Activated T-cell treated with anti-CD3 and anti-CD28 coated beads for 1 hour (primary cell): ENCODE data around the gene KCNG2.

Experiments used
- DNase-seq: peaks from one replicate; pipeline ENCODE4 v3.0.0-alpha.2; 2020; ENCODE audit warnings: low read depth

Gene KCNG2

DNA sequence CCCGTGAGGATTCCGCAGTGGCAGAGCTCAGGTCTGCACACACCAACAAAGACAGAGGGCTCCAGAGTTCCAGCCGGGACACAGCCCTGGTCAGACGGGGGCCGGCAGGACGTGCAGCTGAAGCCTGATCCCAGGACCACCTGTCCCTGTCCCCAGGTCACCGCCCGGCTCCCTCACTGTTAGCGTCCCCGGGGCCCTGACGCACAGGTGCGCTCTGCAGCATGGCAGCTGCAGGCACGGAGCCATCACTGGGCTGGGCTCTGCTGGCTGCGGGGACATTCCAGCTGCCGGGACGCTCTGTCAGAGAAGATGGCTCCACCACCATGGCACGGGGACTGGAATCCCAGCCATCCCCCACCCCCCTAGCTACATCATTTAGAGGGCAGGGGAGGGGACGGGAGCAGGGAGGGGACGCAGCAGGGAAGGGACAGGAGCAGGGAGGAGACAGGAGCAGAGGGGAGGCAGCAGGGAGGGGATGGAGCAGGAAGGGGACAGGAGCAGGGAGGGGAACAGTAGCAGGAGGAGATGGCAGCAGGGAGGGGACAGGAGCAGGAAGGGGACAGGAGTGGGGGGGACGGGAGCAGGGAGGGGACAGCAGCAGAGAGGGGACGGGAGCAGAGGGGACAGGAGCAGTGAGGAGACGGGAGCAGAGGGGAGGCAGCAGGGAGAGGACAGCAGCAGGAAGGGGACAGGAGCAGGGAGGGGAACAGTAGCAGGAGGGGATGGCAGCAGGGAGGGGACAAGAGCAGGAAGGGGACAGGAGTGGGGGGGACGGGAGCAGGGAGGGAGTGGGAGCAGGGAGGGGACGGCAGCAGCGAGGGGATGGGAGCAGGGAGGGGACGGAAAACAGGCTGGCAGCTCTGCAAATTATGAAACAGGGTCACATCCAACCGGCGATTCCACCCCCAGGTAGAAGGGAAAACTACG is 113.9 kb downstream of the KCNG2 start:
- no peak for DNase-seq

DNA sequence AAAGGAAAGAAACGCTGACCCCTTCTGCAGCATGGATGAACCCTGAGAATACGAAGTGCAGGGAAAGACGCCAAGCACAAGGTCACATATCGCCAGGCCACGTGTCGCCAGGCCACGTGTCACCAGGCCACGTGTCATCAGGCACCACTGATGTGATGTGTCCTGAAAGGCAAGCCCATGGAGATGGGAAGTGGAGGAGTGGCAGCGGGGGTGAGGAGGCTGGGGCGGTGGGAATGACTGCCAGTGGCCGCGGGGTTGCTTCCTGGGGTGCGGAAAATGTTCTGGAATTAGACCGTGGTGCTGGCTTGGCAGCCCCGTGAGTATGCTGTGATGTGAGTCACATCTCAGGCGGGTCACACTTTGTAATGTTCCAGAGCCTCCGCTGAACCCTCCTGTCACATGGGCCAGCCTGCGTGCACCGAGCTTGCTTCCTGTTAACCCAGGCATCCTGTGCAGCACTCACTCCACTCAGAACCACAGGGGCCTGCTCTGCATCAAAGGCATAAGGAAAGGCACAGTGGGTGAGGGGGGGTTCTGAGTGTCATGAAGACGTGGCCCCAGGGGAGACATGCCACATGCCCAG is 114.8 kb downstream of the KCNG2 start:
- peak; percentile 28 for DNase-seq

DNA sequence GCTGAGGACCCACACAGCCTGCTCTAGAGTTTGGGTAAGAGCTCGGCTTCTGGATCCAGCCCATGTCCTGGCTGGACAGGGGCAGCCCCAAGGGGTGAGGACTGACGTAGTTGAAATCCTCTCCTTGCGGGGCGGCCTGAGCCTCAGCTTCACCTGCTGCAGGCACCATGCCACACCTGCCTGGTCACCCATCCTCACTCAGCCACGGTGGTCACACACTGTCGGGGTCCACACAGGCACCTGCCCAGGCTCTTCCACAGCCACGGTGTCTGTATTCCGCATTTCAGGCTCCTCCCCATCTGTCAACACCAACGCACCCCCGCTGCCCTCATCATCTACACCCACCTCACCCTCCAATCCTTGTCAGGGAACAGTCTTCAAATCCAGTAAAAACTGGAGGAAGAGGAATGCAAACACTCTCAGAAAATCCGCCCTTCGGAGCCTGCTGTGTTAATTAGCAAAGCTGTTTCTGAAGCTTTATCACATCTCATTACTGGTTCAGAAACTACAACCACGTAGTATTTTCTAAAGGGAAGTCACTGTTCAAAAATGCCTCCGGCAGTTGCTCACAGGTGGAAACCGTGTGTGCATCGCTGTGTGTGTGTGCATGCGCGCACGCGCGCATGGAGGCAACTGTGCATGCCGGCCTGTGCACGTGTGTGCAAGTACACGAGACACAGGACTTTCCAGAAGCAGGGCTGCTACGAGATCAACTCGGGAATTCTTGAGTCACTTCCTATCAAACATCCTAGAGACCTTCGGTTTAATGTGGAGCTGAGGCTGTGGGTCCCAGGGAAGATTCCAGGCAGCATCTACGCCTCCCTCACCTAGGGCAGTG is 115.5 kb downstream of the KCNG2 start:
- DNase-seq, result no peak

DNA sequence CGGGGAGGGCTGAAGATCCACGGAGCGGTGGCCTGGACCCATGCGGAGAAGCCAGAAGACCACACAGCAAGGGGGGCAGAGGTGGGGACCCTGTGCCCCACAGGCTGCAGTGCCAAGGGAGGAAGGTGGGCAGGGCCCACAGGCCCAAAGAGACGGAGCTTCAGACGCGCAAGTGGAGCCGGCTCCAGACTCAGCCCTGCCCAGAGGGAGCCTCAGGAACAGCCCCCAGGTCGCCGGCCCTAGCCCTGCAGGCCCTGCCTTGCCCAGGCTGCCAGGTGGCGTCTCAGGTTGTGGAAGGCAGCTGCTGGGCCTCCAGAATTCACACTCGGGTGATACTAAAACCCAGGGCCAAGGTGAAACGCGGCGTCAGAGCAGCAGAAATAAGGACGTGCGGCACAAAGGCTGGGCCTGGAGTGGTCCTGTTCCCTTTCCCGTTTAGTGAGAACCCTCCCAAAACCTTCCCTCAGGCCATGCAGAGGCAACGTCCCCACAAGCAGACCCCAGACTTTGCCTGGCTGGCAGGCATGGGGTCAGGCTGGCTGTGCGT is 116.9 kb downstream of the KCNG2 start:
- DNase-seq, result no peak

DNA sequence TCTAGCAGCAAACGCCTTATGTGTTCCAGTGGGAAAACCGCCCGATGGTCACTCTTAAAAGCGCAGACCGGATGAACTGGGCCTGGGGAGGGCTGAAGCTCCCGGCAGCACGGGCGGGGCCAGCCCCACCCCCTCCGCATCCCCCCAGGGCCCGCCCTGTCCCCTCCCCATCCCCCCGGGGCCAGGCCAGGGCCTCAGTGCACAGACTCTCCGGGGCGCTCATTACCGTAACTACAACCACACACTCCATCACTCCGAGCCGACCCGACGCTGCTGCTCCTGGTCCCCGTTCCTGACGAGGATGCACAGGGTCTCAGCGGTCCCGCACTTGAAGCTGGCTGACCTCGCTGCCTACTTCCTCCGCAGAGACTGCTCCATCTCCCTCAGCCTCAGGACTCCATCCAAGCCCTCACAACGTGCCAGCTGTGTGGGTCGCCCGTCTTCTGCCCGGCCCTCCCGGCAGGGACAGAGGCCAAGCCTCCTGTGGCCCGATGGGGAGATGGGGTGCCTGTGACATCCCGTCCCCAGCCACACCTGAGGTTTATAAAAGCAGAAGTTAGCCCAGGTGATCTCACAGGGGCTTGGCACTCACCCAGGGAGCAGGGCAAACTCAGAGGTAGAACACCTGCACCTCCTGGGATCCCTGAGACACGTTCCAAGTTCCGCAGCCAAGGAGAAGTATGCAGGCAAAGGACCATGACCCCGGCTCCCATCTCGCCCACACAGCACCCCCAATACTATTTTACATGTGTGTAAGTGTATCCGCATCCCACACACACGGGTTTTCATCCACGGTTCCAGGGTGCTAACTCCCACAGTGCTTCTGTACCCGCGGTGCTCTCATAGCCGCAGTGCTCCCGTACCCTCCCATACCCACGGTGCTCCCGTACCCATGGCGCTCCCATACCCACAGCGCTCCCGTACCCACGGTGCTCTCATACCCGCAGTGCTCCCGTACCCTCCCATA is 117.7 kb downstream of the KCNG2 start:
- DNase-seq, result no peak

DNA sequence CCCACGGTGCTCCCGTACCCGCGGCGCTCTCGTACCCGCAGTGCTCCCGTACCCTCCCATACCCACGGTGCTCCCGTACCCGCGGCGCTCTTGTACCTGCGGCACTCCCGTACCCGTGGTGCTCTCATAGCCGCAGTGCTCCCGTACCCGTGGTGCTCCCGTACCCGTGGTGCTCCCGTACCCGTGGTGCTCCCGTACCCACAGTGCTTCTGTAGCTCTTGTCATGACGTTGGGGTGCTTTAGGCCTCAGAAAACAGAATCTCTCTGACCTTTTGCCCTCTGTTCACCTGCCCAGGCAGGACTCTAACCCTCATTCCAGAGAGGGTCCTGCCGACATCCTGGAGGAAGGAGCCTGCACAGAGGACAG is 118.4 kb downstream of the KCNG2 start:
- DNase-seq, result no peak

DNA sequence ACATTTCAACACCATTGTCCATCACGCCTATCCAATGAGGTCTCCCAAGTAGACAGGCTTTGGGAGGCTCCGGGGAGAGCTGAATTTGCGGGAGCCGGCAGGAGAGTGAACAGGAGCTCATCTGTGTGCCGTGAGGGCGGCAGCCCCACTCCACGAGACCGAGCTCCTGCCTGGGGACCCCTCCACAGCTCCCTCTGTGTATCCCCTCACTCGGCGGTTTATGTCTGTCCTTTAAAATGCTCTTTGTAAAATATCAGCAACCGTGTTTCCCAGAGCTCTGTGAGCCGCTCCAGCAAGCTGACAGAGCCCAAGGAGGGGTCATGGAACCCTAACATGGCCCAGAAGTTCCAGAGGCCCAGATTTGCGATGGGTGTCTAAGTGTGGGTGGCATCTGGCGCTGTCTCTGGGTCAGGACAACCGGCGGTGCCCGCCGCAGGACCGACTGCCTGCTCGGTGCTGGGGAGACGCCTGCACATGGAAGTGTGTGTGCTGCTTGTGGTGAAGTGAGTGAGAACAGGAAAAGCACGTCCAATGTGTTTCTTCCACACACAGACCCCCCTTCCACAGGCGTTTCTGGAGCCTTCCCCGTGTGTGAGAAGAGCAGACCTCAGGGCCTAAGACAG is 118.9 kb downstream of the KCNG2 start:
- no peak for DNase-seq

DNA sequence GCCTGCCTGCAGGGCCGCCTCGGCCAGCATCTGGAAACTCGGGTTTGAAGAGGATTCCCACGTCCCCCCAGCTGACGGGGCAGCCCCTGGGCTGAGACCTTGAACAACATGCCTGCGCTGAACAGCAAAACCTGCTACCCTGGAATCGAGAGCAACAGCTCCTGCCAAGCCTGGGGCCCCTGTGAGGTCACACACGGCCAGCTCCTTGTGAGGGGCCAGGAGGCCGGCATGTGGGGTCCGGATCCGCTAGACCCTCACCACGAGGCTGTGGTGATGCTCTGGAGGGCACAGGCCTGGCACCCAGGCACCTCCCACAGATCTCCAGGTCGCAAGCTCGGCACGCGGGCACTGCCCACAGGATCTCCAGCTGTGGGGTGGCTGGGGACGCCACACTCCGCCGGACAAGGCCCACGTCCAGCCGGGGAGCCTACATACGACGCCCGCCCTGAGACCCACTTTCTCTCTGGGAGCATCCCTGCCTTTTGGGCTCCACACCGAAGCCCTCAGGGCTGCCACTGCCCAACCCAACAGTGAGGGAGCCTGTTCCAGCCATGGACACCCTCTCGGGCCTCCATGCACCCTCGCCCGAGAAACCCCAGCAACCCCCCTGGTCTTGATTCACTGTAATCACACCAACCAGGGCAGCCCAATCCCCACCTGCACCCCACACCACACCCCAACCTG is 119.6 kb downstream of the KCNG2 start:
- DNase-seq, result no peak

DNA sequence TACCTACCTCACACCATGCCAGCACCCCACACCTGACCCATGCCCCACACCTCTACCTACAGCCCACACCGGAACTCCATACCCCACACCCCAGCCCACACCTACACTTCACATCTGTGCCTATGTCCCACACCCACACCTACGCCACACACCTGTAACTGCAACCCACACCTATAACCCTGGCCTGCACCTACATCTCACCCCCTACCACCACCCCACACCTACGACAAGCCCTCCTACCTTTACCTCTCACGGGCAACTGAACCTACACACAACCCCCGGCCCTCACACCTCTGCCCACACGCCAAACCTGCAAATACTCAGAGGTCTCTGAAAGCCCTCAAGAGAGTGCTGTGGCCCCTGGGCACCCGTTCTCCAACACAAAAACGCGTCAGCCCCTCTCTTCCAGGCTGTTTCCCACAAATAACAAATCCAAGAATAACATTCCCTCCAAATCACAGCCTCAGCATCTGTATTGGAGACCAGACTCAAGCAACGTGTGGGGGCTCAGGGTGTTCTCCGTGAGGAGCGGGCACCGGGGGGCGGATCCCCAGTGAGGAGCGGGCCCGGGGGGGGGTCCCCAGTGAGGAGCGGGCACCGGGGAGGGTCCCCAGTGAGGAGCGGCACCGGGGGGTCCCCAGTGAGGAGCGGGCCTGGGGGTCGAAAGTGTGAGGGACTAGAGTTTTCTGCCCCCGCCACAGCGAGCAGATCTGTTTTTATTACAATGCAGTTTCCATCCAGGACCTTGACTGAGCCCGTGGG is 120.3 kb downstream of the KCNG2 start:
- DNase-seq, result no peak

DNA sequence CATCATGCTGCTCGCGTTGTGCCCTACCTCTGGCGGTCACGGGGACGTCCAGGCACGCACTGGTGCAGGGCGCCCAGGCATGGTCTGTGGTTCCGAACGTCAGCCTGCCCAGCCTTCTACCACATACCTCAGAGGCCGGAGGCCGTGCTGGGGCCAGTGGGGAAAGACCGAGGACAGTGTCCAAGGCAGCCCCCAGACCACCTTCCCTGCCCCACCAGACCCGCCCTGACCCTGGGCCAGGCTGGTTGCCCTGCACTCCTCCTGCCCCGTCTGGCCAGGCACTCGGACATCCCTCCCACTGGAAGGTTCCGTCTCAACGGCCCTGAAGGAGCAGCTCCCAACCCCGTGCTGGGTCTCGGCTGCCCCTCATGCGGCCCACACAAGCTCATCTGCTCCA is 120.9 kb downstream of the KCNG2 start:
- DNase-seq, result no peak

DNA sequence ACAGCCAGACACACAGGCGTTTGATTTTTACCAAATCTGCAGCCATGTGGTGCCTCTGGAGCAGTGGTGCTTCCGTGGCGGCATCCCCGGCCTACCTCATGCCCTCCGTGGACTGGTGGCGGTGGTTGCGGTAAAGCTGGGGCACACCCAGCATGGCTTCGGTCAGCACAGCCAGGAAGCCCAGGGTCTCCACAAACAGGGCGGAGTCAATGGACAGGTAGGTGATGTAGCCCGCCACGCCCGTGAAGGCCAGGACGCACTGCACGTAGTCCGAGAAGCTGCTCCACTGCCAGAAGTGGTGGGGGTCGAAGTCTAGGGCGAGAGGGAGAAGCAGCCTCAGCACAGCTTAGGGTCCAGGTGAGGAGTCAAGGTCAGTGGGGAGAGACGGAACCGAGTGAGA is 121.4 kb downstream of the KCNG2 start:
- DNase-seq, result no peak

DNA sequence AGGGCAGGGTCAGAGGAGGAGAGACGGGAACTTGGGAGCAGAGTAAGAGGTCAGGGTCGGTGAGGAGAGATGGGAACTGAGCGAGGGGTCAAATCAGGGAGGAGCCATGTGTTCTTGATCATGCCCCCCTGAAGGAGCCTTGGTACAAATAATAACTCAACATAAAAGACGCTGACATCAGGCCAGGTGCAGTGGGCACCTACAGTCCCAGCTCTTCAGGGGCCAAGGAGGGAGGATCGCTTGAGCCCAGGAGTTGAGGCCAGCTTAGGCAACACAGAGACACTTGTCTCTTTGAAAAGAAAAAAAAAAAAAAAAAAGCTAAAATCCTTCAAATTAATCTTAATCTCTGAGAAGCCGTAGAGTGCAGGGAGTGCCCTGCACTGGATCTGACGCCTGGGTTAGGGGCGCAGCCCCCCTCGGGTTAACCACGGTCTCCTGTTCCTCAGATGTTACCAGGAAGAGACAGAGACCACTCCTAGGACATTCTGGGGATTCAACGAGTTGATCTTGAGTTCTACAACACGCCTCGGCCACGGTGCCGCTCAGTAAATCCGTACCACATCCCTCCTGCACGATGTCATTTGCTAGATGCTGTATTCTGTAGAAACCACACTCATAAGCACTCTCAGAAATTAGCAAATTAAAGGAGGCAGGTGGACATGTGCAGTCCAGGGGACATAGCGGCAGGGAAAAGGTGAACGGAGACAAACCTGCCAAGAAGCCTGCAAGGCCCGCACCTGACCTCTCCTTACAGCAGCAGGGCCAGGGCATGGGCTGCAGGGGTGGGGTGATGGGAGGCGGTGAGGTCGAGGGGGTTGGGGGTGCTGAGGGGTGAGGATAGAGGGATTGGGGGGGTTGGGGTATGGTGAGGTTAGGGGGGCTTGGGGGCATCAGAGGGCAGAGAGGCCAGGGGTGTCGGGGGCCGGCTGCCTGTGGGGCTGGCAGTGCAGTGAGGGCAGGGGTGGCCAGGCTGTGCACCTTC is 124.5 kb downstream of the KCNG2 start:
- no peak for DNase-seq

DNA sequence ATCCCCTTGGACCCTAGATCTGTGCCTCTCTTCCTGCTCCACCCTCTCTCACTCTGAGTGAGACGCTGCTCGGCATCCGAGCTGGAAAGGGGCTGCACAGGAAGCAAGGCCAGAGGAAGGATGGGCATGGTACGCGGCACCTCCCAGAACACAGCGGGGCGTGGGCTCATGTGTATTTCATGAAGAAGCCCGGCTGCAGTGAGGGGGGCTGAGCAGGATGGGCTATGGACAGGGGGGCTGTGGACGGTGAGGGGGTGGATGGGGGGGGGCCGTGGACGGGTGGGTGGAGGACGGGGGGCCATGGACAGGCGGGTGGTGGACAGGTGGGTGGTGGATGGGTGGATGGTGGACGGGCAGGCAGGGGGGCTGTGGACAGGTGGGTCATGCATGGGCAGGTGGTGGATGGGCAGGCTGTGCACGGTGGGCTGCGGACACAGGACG is 125.3 kb downstream of the KCNG2 start:
- no peak for DNase-seq

DNA sequence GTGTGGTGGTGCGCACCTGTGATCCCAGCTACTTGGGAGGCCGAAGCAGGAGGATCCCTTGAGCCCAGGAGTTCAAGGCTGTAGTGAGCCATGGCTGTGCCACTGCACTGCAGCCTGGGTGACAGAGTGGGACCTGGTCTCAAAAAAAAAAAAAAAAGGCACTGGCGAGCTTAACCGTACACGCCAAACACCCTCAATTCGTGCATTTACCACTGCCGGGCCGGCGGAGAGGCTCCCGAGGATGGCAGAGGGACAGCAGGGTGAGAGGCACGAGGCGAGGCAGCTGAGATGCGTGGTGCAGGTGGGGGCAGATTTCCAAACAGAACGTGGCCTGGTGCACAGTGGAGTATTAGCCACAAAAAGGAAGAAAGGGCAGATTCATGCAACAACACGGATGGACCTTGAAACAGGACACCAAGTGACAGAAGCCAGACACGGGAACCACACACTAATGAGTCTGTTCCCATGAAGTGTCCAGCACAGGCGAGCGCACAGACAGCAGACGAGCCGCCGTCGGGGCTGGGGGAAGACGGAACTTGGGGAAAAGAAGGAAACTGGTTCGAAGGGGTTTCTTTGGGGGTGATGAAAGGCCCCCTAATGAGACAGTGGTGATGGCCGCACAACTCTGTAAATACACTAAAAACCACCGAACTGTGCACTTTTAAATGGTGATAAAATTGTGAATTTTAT is 126.3 kb downstream of the KCNG2 start:
- no peak for DNase-seq

DNA sequence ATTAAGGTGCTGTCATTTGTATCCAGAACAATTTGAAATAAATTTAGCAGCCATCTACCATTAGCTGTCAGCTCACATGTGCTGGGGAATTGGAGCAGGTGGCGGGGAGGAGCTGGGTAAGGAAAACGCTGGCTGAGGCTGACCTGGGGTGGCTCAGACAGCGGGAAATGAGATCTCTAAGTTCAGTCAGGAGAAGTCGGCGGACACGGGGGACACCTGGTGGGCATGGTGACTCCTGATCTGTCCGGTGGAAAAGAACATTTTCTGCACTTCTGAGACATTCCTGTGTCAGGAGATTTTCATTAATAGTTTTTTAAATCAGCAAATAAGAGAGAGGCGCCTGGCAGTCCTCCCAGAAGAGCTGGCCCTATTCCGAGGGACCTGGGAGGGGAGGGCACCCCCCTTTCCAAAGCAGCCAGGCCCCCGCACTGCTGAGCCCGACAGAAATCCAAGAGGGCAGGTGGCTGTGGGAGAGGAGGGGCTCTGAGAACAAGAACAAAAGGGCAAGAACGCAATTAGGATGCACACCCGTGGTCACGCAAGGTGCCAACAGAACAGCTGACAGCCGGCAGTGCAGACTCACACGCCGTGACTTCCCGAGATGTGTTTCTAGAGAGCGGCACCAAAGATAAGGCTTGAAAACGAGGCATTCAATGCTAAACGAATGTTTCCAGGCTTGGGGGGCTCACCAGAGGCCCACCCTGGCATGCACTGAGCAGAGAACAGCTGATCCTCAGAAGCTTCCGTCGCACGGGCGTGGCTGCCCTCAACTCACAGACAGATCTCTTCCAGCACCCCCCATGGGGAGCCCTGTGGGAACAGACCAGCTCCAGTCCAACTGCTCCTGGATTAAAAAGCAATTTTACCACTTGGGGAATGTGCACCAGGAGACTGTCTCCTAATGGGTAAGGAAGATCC is 127.3 kb downstream of the KCNG2 start:
- no peak for DNase-seq

DNA sequence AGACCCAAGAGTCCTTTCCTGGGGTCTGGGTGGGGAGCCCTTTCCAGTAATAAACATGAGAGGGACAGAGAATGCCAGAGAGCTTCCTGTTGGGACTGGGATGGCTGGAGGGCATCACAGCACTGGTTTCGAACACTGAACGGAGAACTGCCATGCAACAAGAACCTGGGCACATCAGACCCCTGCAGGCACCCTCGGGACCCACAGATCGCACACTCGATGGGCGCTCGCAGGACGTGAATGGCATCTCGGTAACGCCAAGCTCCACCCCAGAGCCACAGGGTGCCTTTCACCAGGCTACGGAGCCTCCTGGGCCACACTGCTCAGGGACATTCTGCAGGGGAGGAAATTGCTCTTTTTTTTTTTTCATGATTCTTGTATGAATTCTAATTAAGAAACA is 128.6 kb downstream of the KCNG2 start:
- no peak for DNase-seq
